ENCODE results near the gene ST8SIA5. TPM values are rescaled to one million over a fixed set of nuclear protein-coding genes. Genes with fewer than 3 reads are reported as not detected.

ST8SIA5 gene
- total and polyA plus RNA-seq, 2 experiments from 2014 or later = 3.3 to 4.8 TPM

DNA sequence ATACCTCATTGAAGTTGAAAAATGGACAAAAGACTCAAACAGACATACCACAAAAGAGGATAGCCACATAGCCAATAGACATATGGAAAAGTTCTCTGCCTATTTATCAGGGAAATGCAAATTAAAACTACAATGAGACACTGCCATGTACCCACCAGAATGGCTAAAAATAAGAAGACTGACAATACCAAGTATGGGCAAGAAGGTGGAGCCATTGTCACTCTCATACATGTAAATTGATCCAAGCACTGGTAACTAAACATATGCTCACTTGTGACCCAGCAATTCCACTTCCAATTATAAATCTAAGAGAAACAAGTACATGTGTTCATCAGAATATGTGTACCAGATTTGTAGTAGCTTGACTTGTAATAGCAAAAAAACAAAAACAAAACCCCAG lies 104.5 kb downstream of the ST8SIA5 start:
- no peak overlapping the region for H3K4me3 ChIP-seq
- no peak overlapping the region for H3K4me2 ChIP-seq
- H3K27me3 Mint-ChIP-seq (ENCODE audit: insufficient read depth, low read depth, poor library complexity) = no peaks in the 10 kb centered on the region
- H3K4me3 Mint-ChIP-seq = no peak overlapping the region
- H3K4me1 Mint-ChIP-seq = peaks cover 9% of the 10 kb centered on the region; the same call in 2 of the 3 replicates
- no peaks in the 10 kb centered on the region for H3K9me2 ChIP-seq (ENCODE audit: insufficient read depth)
- ATAC-seq (no peak), DNase-seq (ENCODE audit: low spot score) (no peak)
- H3K27ac Mint-ChIP-seq = no peak overlapping the region
- no peak overlapping the region for H2AFZ ChIP-seq
- H3K9me3 Mint-ChIP-seq = no peaks in the 10 kb centered on the region
- H3K27me3 ChIP-seq (ENCODE audit: insufficient read depth) = no peaks in the 10 kb centered on the region
- H3K27ac ChIP-seq (ENCODE audit: low read depth) = no peak overlapping the region
- H3F3A ChIP-seq (replicated peaks; ENCODE audit: low read depth) = no peaks in the 10 kb centered on the region
- no peaks in the 10 kb centered on the region for H3K36me3 Mint-ChIP-seq (ENCODE audit: low read depth)
- H3K79me2 ChIP-seq (replicated peaks; ENCODE audit: insufficient read depth) = no peaks in the 10 kb centered on the region
- H3K36me3 ChIP-seq (ENCODE audit: insufficient read depth) = no peaks in the 10 kb centered on the region
- H3K4me1 ChIP-seq (ENCODE audit: insufficient read depth) = peaks cover 6% of the 10 kb centered on the region
- no peaks in the 10 kb centered on the region for H4K20me1 ChIP-seq (replicated peaks; ENCODE audit: insufficient read depth)
- no peak for TF ChIP-seq ZNF114 (CRISPR knock-in tag; IDR thresholded peaks at IDR 0.05)
- TF ChIP-seq EZH2 (IDR thresholded peaks at IDR 0.05; ENCODE audit: low read depth, unreplicated experiment) = no peak

DNA sequence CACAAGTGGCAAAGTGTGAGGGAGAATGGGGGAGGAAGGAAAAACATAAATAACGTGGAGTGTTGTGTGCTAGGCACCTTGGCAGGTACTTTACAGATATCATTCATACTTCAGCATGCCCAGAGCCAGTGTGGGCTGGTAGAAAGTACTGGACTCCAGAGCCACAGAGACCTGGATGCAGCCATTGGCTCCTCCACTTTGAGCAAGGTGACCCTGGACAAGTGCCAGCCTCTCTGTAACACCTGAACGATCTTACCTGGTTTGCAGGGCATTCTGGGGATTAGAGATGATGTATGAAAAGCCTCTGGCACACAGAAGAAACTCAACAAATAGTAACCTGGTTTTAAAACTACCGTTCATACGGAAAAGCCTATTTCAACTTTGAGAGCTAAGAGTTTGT lies 106.2 kb downstream of the ST8SIA5 start:
- Histone ChIP-seq H3K36me3 (ENCODE audit: insufficient read depth) (no peaks in the 10 kb centered on the region), H4K20me1 (replicated peaks; ENCODE audit: insufficient read depth) (no peaks in the 10 kb centered on the region), H3K4me2 (no peak overlapping the region), H2AFZ (no peak overlapping the region), H3F3A (replicated peaks; ENCODE audit: low read depth) (no peaks in the 10 kb centered on the region), H3K4me3 (no peak overlapping the region), H3K27me3 (ENCODE audit: insufficient read depth) (no peaks in the 10 kb centered on the region), H3K9me2 (ENCODE audit: insufficient read depth) (no peaks in the 10 kb centered on the region), H3K79me2 (replicated peaks; ENCODE audit: insufficient read depth) (no peaks in the 10 kb centered on the region), H3K27ac (ENCODE audit: low read depth) (no peak overlapping the region), H3K4me1 (ENCODE audit: insufficient read depth) (no peaks in the 10 kb centered on the region)
- no peak for ATAC-seq
- peaks cover 2% of the 10 kb centered on the region for H3K27me3 Mint-ChIP-seq (ENCODE audit: insufficient read depth, low read depth, poor library complexity)
- no peak overlapping the region for H3K4me3 Mint-ChIP-seq
- H3K36me3 Mint-ChIP-seq (ENCODE audit: low read depth) = no peaks in the 10 kb centered on the region
- DNase-seq (ENCODE audit: low spot score) = no peak
- no peaks in the 10 kb centered on the region for H3K4me1 Mint-ChIP-seq
- TF ChIP-seq EZH2 (IDR thresholded peaks at IDR 0.05; ENCODE audit: low read depth, unreplicated experiment) (no peak), JUNB (IDR thresholded peaks at IDR 0.05; ENCODE audit: unreplicated experiment) (no peak), POLR2AphosphoS5 (IDR thresholded peaks at IDR 0.05; ENCODE audit: low read depth) (no peak), ZNF331 (CRISPR knock-in tag; IDR thresholded peaks at IDR 0.05; ENCODE audit: low read depth) (no peak)
- TF ChIP-seq, protein P1, sequence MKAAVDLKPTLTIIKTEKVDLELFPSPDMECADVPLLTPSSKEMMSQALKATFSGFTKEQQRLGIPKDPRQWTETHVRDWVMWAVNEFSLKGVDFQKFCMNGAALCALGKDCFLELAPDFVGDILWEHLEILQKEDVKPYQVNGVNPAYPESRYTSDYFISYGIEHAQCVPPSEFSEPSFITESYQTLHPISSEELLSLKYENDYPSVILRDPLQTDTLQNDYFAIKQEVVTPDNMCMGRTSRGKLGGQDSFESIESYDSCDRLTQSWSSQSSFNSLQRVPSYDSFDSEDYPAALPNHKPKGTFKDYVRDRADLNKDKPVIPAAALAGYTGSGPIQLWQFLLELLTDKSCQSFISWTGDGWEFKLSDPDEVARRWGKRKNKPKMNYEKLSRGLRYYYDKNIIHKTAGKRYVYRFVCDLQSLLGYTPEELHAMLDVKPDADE (IDR thresholded peaks at IDR 0.05) = no peak
- TF ChIP-seq, protein P2, sequence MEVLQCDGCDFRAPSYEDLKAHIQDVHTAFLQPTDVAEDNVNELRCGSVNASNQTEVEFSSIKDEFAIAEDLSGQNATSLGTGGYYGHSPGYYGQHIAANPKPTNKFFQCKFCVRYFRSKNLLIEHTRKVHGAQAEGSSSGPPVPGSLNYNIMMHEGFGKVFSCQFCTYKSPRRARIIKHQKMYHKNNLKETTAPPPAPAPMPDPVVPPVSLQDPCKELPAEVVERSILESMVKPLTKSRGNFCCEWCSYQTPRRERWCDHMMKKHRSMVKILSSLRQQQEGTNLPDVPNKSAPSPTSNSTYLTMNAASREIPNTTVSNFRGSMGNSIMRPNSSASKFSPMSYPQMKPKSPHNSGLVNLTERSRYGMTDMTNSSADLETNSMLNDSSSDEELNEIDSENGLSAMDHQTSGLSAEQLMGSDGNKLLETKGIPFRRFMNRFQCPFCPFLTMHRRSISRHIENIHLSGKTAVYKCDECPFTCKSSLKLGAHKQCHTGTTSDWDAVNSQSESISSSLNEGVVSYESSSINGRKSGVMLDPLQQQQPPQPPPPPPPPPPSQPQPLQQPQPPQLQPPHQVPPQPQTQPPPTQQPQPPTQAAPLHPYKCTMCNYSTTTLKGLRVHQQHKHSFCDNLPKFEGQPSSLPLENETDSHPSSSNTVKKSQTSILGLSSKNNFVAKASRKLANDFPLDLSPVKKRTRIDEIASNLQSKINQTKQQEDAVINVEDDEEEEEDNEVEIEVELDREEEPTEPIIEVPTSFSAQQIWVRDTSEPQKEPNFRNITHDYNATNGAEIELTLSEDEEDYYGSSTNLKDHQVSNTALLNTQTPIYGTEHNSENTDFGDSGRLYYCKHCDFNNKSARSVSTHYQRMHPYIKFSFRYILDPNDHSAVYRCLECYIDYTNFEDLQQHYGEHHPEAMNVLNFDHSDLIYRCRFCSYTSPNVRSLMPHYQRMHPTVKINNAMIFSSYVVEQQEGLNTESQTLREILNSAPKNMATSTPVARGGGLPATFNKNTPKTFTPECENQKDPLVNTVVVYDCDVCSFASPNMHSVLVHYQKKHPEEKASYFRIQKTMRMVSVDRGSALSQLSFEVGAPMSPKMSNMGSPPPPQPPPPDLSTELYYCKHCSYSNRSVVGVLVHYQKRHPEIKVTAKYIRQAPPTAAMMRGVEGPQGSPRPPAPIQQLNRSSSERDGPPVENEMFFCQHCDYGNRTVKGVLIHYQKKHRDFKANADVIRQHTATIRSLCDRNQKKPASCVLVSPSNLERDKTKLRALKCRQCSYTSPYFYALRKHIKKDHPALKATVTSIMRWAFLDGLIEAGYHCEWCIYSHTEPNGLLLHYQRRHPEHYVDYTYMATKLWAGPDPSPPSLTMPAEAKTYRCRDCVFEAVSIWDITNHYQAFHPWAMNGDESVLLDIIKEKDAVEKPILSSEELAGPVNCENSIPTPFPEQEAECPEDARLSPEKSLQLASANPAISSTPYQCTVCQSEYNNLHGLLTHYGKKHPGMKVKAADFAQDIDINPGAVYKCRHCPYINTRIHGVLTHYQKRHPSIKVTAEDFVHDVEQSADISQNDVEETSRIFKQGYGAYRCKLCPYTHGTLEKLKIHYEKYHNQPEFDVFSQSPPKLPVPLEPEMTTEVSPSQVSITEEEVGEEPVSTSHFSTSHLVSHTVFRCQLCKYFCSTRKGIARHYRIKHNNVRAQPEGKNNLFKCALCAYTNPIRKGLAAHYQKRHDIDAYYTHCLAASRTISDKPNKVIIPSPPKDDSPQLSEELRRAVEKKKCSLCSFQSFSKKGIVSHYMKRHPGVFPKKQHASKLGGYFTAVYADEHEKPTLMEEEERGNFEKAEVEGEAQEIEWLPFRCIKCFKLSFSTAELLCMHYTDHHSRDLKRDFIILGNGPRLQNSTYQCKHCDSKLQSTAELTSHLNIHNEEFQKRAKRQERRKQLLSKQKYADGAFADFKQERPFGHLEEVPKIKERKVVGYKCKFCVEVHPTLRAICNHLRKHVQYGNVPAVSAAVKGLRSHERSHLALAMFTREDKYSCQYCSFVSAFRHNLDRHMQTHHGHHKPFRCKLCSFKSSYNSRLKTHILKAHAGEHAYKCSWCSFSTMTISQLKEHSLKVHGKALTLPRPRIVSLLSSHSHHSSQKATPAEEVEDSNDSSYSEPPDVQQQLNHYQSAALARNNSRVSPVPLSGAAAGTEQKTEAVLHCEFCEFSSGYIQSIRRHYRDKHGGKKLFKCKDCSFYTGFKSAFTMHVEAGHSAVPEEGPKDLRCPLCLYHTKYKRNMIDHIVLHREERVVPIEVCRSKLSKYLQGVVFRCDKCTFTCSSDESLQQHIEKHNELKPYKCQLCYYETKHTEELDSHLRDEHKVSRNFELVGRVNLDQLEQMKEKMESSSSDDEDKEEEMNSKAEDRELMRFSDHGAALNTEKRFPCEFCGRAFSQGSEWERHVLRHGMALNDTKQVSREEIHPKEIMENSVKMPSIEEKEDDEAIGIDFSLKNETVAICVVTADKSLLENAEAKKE (CRISPR knock-in tag; IDR thresholded peaks at IDR 0.05) = no peak
- no peaks in the 10 kb centered on the region for H3K9me3 Mint-ChIP-seq
- no peak overlapping the region for H3K27ac Mint-ChIP-seq
